HG02870 (cell line): ENCODE measurements around the gene OAS2.

Experiments
- ATAC-seq: cut with Tn5 transposase; IDR thresholded peaks from one replicate; pipeline ENCODE4 v1.9.1; 2021; ENCODE audit warnings: mild to moderate bottlenecking, moderate library complexity; ENCODE audit not compliant: unreplicated experiment

OAS2 gene

DNA sequence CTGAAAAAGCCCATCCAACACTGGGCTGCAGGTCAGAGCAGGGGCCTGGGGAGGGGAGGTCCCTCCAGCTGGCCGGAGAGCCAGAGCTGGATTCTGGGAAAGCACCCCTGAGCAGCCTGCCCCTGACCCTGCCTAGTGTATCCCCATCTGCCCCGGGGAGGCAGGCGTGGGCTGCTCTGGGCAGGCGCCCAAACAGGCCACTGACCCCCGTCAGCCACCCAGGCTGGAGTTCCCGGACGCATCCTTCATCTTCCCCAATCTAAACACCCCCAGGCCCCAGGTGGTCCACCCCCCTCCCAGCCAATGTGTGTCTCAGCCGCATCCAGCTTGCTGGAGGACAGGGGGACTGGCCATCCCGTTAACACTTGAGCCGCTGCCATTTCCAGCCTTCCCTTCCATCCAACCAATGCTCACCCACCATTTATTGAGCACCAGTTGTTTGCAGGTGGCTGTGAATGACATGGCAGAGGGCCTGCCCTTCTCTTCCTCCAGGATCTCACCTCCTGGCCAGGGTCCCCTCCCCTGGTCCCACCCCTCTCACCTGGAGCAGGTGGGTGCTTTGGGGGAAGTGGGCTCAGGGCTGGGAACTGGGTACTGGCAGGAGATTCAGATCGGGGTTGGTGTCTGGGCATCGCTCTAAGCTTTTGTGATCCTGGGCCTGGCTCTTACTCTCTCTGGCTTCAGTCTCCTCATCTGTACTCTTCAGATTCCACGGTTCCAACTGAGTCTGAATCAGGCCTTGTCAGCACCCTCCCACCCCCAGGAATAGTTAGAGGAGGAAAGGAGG lies 77.5 kb downstream of the OAS2 start:
- ATAC-seq = no peak

DNA sequence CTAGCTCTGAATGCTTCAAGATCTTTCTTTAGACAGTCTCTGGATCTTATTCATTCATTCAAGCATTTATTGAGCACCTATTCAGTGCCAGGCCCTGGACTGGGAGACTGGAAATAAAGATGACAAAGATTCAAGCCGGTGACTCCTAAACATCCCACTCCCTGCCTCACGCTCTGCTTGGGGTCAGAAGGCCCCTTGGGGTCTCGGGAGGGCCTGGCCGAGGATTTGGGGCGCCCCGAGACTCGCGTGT lies 78.0 kb downstream of the OAS2 start:
- ATAC-seq = no peak

DNA sequence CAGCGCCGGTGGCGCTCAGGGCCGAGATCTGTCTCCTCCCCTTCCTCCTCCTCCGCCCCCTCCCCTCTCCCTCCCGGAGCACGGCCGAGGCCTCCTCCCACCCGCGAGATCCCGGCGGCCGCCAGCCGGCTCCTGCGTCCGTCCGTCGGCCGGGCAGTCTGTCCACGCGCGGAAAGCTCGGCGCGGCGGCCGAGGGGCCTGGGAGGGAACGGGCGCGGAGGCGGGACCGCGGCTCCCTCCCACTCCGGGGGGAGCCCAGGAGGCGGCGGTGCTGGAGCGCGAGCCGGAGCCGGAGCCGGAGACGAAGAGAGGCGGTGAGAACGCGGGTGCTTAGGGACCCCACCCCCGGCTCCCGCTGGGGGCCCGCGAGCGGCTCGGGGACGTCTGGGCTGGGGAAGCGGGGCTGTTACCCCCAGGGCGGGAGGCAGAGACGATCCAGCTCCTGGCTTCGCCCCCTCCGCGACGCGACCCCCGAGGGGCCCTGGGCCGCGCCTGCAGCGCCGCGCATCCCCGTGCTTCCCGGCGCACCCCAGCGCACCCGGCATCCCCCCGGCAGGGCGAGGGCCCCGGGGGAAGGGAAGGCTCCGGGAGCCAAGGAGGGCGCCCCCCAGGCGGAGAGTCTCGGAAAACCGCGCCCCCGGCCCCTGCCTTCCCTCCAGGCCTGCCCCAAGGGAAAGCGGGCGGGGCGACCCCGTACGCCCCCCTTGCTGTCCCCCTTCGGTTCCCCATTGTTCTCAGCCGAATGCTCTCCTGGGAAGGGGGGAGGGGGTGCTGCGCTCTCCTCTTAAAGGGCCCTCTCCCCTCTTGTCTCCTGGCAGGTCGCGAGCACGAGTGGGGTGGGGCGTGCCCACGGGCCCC lies 78.5 kb downstream of the OAS2 start, which contains the start of gene DTX1:
TSS of gene DTX1 (plus strand) at position 100 of the 858 bp plus-strand sequence. CDS start 1,463 bp downstream, outside the sequence.
- ATAC-seq = no peak

DNA sequence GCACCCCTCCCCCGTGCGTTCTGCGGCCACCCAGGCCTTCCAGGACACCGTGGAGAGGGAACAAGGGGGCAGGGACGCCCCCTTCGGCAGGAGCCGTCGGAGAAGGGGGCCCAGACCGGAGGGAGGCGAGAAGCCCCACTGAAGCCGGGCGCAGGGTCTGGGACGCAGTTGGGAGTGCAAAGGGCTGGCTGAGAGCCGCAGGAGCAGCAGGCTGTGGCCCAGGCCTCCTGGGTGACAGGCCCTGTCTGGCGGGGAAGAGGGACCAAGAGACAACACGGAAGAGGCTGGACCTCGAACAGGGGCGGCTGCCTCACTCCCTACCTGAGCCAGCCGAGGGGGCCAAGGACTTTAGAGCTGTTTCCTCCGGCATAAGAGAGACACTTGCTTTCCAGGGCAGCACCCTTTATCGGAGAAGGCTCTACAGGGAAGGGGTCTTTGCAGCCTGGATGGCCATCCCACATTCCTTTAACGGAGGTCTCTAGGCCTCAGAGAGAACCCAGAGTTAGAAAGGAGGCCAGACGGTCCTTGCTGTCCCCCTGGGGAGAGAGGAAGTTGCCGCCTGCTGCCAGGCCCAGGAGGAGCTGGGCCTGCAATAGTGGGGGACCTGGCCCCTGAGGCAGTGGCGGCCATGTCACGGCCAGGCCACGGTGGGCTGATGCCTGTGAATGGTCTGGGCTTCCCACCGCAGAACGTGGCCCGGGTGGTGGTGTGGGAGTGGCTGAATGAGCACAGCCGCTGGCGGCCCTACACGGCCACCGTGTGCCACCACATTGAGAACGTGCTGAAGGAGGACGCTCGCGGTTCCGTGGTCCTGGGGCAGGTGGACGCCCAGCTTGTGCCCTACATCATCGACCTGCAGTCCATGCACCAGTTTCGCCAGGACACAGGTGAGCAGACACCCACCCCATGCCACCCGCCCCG lies 79.5 kb downstream of the OAS2 start:
- ATAC-seq = no peak

DNA sequence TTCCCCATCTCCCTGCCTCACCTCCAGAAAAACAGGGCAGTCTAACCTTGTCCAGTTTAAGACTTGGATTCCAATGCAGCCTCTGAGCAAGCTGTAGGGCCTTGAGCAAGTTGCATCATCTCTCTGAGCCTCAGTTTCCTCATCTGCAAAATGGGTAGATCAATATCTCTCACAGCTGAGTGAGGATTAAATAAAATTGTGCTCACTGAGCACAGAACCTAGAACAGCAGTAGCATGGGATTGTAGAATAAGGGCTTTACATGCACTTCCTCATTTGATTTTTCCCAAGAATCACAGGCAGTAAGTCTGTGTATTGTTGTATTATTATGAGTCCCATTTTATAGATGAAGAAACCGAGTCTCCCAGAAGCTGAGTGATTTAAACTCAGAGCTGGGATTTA lies 80.2 kb downstream of the OAS2 start:
- no peak for ATAC-seq

DNA sequence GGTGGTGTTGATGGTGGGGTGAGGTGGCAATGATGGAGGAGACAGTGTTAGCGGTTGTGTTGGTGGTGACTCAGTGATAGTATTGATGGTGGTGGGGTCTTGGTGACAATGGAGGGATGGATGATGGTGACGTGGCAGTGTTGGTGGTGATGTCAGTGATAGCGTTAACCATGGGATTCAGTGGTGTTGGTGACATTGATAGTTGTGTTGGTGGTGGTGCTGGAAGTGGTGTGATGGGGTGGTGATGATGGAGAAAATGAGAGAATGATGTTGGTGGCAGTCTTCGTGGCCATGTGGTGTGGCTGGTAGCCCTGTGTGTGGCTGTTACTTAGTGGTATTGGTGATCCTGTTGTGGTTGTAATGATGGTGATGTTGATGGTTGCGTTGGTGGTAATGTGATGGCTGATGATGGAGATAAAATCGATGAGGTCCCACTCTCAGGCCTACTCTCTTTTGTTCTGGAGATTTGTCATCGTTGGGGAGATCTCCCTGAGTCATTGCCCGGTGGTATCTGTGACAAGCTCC lies 80.8 kb downstream of the OAS2 start:
- ATAC-seq = no peak

DNA sequence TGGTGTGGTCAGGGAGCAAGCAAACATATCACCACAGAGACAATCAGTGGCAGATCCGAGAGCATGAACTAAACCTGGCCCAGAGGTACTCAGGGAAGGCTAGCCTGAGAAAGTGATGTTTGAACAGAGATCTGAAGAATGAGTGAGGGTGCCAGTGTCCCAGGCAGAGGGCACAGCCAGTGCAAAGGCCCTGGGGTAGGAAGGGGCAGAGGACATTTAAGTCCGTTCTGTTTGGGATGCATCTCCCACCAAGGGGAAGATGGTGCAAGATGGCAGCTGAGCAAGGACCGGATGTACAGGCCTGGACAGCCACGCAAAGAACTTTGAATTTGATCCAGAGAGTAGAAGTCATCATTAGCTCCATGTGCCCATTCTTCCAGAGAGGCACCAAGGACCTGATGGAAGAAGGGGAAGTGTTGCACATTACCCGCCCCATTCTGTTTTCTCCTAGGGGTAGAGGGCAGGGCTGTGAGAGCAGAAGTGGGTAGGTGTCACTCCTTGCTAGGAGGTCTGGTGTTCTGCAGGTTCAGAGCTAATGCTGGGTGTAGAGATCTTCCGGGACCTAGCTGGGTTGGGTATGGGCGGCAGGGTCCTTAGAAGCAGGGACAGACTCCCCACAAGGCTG lies 82.1 kb downstream of the OAS2 start:
- ATAC-seq = no peak

DNA sequence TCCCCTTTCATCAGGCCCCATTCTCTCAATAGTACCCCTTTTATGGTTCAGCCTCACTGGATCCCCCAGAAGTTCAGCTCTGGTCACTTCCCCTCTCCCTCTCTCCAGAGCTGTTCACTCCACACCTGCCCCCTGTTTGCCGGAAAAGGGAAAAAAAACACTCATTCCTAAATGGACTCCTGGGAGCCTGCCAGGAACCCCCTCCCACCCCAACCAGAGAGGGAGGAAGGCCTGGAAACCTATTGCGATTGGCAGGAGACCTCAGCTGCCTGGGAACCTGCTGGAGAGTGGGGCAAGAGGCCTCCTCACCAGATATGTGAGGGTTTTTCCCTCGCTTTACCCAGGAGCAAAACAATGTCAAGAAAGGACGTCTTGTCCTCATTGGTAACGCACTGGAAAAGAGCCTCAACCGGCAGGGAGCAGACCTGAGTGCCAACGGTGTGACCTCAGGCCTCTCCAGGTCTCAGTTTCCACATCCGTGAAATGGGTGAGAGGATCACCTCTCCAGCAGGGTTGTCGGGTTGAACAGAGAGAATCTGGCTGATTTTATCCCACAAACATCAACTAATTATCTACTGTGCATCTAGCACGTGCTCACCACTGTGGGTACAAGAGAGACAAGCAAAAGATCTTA lies 82.9 kb downstream of the OAS2 start:
- ATAC-seq = no peak
